Effector memory CD8-positive, alpha-beta T cell (primary cell): Measurements from ENCODE around the gene OTOG.
A peak's percentile ranks its signal among the peaks of the same experiment; 100 is the strongest.

Source experiments
- ATAC-seq: fragments of 150-1000 bp; cut with Tn5 transposase; replicated peaks from 2 replicates; pipeline ENCODE4 v1.10.0; 2021; ENCODE audit warnings: mild to moderate bottlenecking, moderate library complexity
- DNase-seq, 3 experiments: peaks; one replicate each; pipeline ENCODE4 v3.0.0; 2021
- H3K27ac Mint-ChIP-seq, 2 donors: one replicate each; pipeline ENCODE4 v1.8.0; 2022; ENCODE audit warnings: mild to moderate bottlenecking in 2 of 2, mixed read lengths in 2 of 2, moderate library complexity in 2 of 2
- H3K27me3 Mint-ChIP-seq, 2 donors: one replicate each; pipeline ENCODE4 v1.8.0; 2022; ENCODE audit warnings: mixed read lengths in 2 of 2
- H3K36me3 Mint-ChIP-seq: one replicate; pipeline ENCODE4 v1.8.0; 2022; ENCODE audit warnings: mild to moderate bottlenecking, moderate library complexity, mixed read lengths; ENCODE audit not compliant: insufficient read depth
- H3K4me1 Mint-ChIP-seq, 2 donors: one replicate each; pipeline ENCODE4 v1.8.0; 2022; ENCODE audit warnings: low read depth in 2 of 2, mixed read lengths in 2 of 2
- H3K4me3 Mint-ChIP-seq, 2 donors: one replicate each; pipeline ENCODE4 v1.8.0; 2022; ENCODE audit warnings: mild to moderate bottlenecking in 2 of 2, mixed read lengths in 2 of 2, moderate library complexity in 2 of 2
- H3K9me3 Mint-ChIP-seq, 2 donors: one replicate each; pipeline ENCODE4 v1.8.0; 2022; ENCODE audit warnings: mixed read lengths in 2 of 2

OTOG gene

GRCh38 chr11:17538054-17538453, 9.0 kb upstream of the OTOG start:
- DNase-seq: no peak
- no peak for ATAC-seq
- Mint-ChIP-seq H3K4me3 (no peak overlapping the region), H3K27ac (no peak overlapping the region), H3K9me3 (no peaks in the 10 kb centered on the region), H3K27me3 (peaks cover 4 to 22% of the 10 kb centered on the region in 2 donors), H3K36me3 (no peaks in the 10 kb centered on the region), H3K4me1 (peaks cover 0 to 2% of the 10 kb centered on the region in 2 donors)

- ATAC-seq (no peak), DNase-seq (no peak)
- no peaks in the 10 kb centered on the region for H3K36me3 Mint-ChIP-seq
- H3K9me3 Mint-ChIP-seq: no peaks in the 10 kb centered on the region
- H3K4me1 Mint-ChIP-seq: peaks cover 0 to 2% of the 10 kb centered on the region in 2 donors
- no peak overlapping the region for H3K27ac Mint-ChIP-seq
- H3K4me3 Mint-ChIP-seq: no peak overlapping the region
- peaks cover 4 to 22% of the 10 kb centered on the region in 2 donors for H3K27me3 Mint-ChIP-seq
These were observed 8.3 kb upstream of the OTOG start for GRCh38 chr11:17538731-17539130.

- H3K27me3 Mint-ChIP-seq: peaks cover 10 to 41% of the 10 kb centered on the region in 2 donors
- no peaks in the 10 kb centered on the region for H3K9me3 Mint-ChIP-seq
- ATAC-seq (no peak), DNase-seq (no peak)
- H3K4me1 Mint-ChIP-seq: peaks cover 0 to 2% of the 10 kb centered on the region in 2 donors
- H3K36me3 Mint-ChIP-seq: no peaks in the 10 kb centered on the region
- no peak overlapping the region for H3K4me3 Mint-ChIP-seq
- H3K27ac Mint-ChIP-seq: no peak overlapping the region
These were observed 6.3 kb upstream of the OTOG start for GRCh38 chr11:17540807-17541206.

GRCh38 chr11:17541330-17541885, 5.7 kb upstream of the OTOG start:
- H3K4me1 Mint-ChIP-seq: peaks cover 0 to 2% of the 10 kb centered on the region in 2 donors
- H3K36me3 Mint-ChIP-seq: no peaks in the 10 kb centered on the region
- no peak for DNase-seq
- peaks cover 16 to 47% of the 10 kb centered on the region in 2 donors for H3K27me3 Mint-ChIP-seq
- no peak overlapping the region for H3K4me3 Mint-ChIP-seq
- ATAC-seq: no peak
- H3K27ac Mint-ChIP-seq: no peak overlapping the region
- no peaks in the 10 kb centered on the region for H3K9me3 Mint-ChIP-seq

- H3K36me3 Mint-ChIP-seq: no peaks in the 10 kb centered on the region
- H3K27ac Mint-ChIP-seq: no peak overlapping the region
- no peaks in the 10 kb centered on the region for H3K9me3 Mint-ChIP-seq
- H3K27me3 Mint-ChIP-seq: peaks cover 24 to 55% of the 10 kb centered on the region in 2 donors
- peaks cover under 1 to 2% of the 10 kb centered on the region in 2 donors for H3K4me1 Mint-ChIP-seq
- DNase-seq (no peak), ATAC-seq (no peak)
- H3K4me3 Mint-ChIP-seq: no peak overlapping the region
These were observed 4.8 kb upstream of the OTOG start for GRCh38 chr11:17542249-17542648.

- no peak overlapping the region for H3K27ac Mint-ChIP-seq
- ATAC-seq (no peak), DNase-seq (no peak)
- no peaks in the 10 kb centered on the region for H3K36me3 Mint-ChIP-seq
- peaks cover 32 to 63% of the 10 kb centered on the region in 2 donors for H3K27me3 Mint-ChIP-seq
- no peaks in the 10 kb centered on the region for H3K9me3 Mint-ChIP-seq
- H3K4me3 Mint-ChIP-seq: no peak overlapping the region
- H3K4me1 Mint-ChIP-seq: peaks cover 2 to 3% of the 10 kb centered on the region in 2 donors
These were observed 4.0 kb upstream of the OTOG start for GRCh38 chr11:17543041-17543440.

GRCh38 chr11:17543574-17544180, 3.4 kb upstream of the OTOG start:
- DNase-seq (no peak), ATAC-seq (no peak)
- Mint-ChIP-seq H3K27ac (no peak overlapping the region), H3K27me3 (peaks cover 36 to 70% of the 10 kb centered on the region in 2 donors), H3K36me3 (no peaks in the 10 kb centered on the region), H3K4me3 (peak overlapping the region in 1 of 2 donors; percentile 43), H3K4me1 (peaks cover 2 to 3% of the 10 kb centered on the region in 2 donors), H3K9me3 (no peaks in the 10 kb centered on the region)

GRCh38 chr11:17544181-17544622, 2.9 kb upstream of the OTOG start, which contains the start of gene USH1C:
USH1C (minus strand) TSS chr11:17544416; CDS start chr11:17544307, 109 bp downstream.
- Mint-ChIP-seq H3K9me3 (no peaks in the 10 kb centered on the region), H3K4me3 (peak within 1 kb of the TSS in 1 of 2 donors; percentile 43), H3K27me3 (peaks cover 40 to 75% of the 10 kb centered on the region in 2 donors), H3K27ac (no peak within 1 kb of the TSS), H3K36me3 (no peaks in the 10 kb centered on the region), H3K4me1 (peaks cover 2 to 3% of the 10 kb centered on the region in 2 donors)
- DNase-seq (no peak), ATAC-seq (no peak)

GRCh38 chr11:17546240-17546639, 819 bp upstream of the OTOG start:
- Mint-ChIP-seq H3K27me3 (peaks cover 40 to 72% of the 10 kb centered on the region in 2 donors), H3K4me1 (peaks cover 2 to 3% of the 10 kb centered on the region in 2 donors), H3K36me3 (no peaks in the 10 kb centered on the region), H3K9me3 (no peaks in the 10 kb centered on the region), H3K27ac (no peak overlapping the region), H3K4me3 (no peak overlapping the region)
- ATAC-seq (no peak), DNase-seq (no peak)

GRCh38 chr11:17547932-17548331, 873 bp downstream of the OTOG start:
- ATAC-seq (no peak), DNase-seq (no peak)
- Mint-ChIP-seq H3K9me3 (no peaks in the 10 kb centered on the region), H3K27ac (no peak overlapping the region), H3K4me1 (peaks cover 3 to 4% of the 10 kb centered on the region in 2 donors), H3K27me3 (peaks cover 46 to 78% of the 10 kb centered on the region in 2 donors), H3K36me3 (no peaks in the 10 kb centered on the region), H3K4me3 (no peak overlapping the region)

GRCh38 chr11:17548444-17548843, 1.4 kb downstream of the OTOG start:
- peaks cover 46 to 79% of the 10 kb centered on the region in 2 donors for H3K27me3 Mint-ChIP-seq
- ATAC-seq (no peak), DNase-seq (no peak)
- no peaks in the 10 kb centered on the region for H3K36me3 Mint-ChIP-seq
- no peak overlapping the region for H3K27ac Mint-ChIP-seq
- no peak overlapping the region for H3K4me3 Mint-ChIP-seq
- H3K4me1 Mint-ChIP-seq: peaks cover 3 to 4% of the 10 kb centered on the region in 2 donors
- H3K9me3 Mint-ChIP-seq: no peaks in the 10 kb centered on the region

GRCh38 chr11:17550450-17551346, 3.6 kb downstream of the OTOG start:
- peaks cover 3% of the 10 kb centered on the region in 2 donors for H3K4me1 Mint-ChIP-seq
- H3K4me3 Mint-ChIP-seq: no peak overlapping the region
- peaks cover 47 to 61% of the 10 kb centered on the region in 2 donors for H3K27me3 Mint-ChIP-seq
- H3K36me3 Mint-ChIP-seq: no peaks in the 10 kb centered on the region
- no peak overlapping the region for H3K27ac Mint-ChIP-seq
- ATAC-seq: no peak
- DNase-seq: no peak
- H3K9me3 Mint-ChIP-seq: no peaks in the 10 kb centered on the region

GRCh38 chr11:17551347-17552040, 4.4 kb downstream of the OTOG start:
- Mint-ChIP-seq H3K4me1 (peaks cover 3% of the 10 kb centered on the region in 2 donors), H3K4me3 (no peak overlapping the region), H3K27me3 (peaks cover 40 to 59% of the 10 kb centered on the region in 2 donors), H3K9me3 (no peaks in the 10 kb centered on the region), H3K27ac (no peak overlapping the region), H3K36me3 (no peaks in the 10 kb centered on the region)
- DNase-seq: no peak
- ATAC-seq: no peak
